Left colon (tissue), 2 donors: ENCODE measurements around the gene EID3. TPM values are rescaled to one million over a fixed set of nuclear protein-coding genes. Genes with fewer than 3 reads are reported as not detected.
"Not testable (repeated sequence)": the region's sequence is repeated elsewhere in the genome, so short reads cannot be mapped to it uniquely, and the experiment has no call there.

ENCODE experiments used
- ATAC-seq: fragments of 200-7000 bp; cut with Tn5 transposase; one replicate; pipeline ENCODE4 v1.9.1; 2020; ENCODE audit warnings: mild to moderate bottlenecking, moderate library complexity
- DNase-seq, 2 donors: peaks; one replicate each; pipeline ENCODE4 v3.0.0-alpha.2; 2020
- intact Hi-C, 2 donors: fragments of 100-400 bp; cut with DNase I in 1 of 2; cut with micrococcal nuclease in 1 of 2; formaldehyde crosslinking; loops; one replicate each; pipeline versions ENCODE4 v1.11.2 to v1.14.0; 2022; cut with DNase I, micrococcal nuclease
- total RNA-seq, 2 donors: library from RNA; stranded (reverse); fragmentation: NEBNext Ultra II Directional; extraction: Animal tissue kit (Norgen Biotek cat#: 25700); gene quantifications; one replicate each; pipeline ENCODE4 v1.2.1, GENCODE V29; 2021
- donor health status: DM: no; HTN: no; CAD: no.
- donor health status: DM: yes; HTN: yes; CAD: no.

EID3 gene
- total RNA-seq, 2 donors from 2014 or later, result 2.4 to 2.5 TPM

DNA sequence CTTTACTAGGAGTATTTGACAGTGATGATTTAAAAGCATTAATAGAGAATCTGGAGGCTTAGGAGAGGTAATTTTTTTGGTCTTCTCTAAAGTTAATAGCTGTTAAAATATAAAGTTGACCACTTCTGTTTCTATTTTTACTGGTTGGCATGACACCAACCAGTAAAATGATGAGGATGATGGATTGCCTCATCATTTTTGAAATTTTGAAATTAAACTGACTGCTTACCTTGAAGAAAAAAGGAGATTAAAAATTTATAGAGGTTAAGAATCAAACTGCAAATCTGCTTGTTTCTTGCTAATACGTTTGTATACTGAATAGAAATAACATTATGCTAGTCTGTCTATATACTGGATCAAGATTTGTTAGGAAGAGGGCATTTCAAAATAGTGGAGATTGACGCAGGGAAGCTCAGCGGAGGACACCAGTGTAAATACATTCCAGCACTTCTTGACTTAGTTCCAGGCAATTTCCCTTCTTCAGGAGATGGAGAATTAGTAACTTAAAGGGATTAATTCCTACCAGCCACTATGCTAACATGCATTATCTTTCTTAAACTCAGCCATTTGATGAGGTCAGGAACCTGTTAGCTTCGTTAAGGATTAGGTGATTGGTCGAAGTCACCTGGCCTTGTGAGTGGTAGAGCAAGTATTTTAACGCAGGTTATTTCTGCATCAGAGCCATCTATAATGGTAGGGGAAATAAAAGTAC lies 3.6 kb downstream of the EID3 start:
- ATAC-seq, result no peak
- intact Hi-C loops, result no loop called here

GRCh38 chr12:104307655-104308000 lies 4.1 kb downstream of the EID3 start:
- DNase-seq, result no peak
- intact Hi-C loops, result no loop called here
- no peak for ATAC-seq

More for the DNA sequence above, 3.6 kb downstream of the EID3 start:
- no peak for DNase-seq

- ATAC-seq (no peak), DNase-seq (no peak)
- intact Hi-C loops, result no loop called here
These were observed 6.0 kb downstream of the EID3 start for GRCh38 chr12:104309446-104309993.

GRCh38 chr12:104310751-104311633 lies 7.5 kb downstream of the EID3 start:
- ATAC-seq (no peak), DNase-seq (no peak)
- intact Hi-C loops, result no loop called here

GRCh38 chr12:104312202-104312601 lies 8.7 kb downstream of the EID3 start:
- intact Hi-C loops, result no loop called here
- DNase-seq (no peak), ATAC-seq (no peak)

GRCh38 chr12:104312654-104313053 lies 9.1 kb downstream of the EID3 start:
- ATAC-seq, result no peak
- no peak for DNase-seq
- intact Hi-C loops, result no loop called here

DNA sequence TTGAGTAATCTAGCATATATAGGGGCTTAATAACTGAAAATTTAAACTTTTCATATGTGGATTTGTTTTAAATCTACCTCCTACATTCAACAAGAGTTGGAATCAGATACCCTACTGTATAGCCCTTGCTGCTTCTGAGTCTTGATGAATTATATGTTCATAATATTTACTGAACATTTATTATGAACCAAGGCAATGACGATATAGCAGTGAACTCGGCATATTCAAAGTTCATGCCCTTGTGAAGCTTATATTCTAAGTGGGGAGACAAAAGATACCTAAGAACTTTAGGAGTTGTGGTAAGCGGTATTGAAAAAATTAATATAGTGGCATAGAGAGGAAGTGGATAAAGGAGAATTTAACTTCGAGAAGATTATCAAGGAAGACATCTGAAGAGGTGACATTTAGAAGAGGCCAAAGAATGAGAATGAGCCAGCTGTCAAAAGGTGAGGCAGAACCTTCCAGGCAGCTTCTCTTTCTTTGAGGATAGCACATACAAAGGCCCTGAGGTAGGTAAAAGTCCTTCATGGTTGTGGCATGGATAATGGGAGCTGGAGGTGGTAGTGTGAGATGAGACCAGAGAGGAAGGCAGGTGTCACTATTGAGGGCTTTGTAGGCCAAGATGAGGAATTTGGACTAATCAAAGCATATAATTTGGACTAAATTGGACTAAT lies 10.2 kb downstream of the EID3 start:
- intact Hi-C loops, result no loop called here
- ATAC-seq, result no peak
- DNase-seq, result no peak

DNA sequence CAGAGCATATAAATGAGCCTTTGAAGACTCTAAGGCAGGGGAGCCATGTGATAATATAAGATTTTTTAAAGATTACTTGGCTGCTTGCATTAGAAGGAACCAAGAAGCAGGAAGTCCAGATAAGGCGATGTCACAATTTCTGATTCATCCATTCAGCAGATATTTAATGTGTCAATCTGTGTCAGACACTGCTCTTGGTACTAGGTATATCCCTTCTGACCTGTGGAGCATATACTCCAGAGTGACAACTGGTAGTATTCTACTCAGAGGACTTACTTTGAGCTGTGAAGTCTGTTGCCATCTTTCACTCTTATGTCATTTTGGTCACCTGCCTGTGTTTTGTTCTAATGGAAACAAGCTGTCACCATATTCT lies 10.7 kb downstream of the EID3 start:
- DNase-seq (no peak), ATAC-seq (no peak)
- intact Hi-C loops, result no loop called here

- intact Hi-C loops, result no loop called here
- ATAC-seq, result no peak
- DNase-seq, result no peak
These were observed 12.0 kb downstream of the EID3 start for GRCh38 chr12:104315326-104316224.

- no peak for DNase-seq
- ATAC-seq, result no peak
- intact Hi-C loops, result no loop called here
These were observed 13.4 kb downstream of the EID3 start for GRCh38 chr12:104316936-104317335.

DNA sequence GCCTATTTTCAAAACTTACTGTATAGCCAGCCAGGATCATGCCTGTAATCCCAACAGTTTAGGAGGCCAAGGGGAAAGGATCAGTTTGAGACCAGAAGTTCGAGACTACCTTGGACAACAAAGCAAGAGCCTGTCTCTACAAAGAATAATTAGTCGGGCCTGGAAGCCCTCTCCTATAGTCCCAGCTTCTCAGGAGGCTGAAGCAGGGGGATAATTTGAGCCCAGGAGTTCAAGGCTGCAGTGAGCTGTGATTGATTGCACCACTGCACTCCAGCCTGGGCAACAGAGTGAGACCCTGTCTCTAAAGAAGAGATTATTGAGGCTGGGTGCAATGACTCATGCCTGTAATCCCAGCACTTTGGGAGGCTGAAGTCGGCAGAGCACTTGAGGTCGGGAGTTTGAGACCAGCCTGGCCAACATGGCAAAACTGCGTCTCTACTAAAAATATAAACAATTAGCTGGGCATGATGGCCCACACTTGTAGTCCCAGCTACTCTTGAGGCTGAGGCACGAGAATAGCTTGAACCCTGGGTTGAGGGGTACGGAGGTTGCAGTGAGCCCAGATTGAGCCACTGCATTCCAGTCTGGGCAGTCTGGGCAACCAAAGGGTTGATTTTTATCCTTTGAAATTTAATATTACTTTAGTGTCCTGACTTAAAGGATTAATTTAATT lies 14.1 kb downstream of the EID3 start:
- ATAC-seq (no peak), DNase-seq (no peak)
- intact Hi-C loops, result no loop called here

DNA sequence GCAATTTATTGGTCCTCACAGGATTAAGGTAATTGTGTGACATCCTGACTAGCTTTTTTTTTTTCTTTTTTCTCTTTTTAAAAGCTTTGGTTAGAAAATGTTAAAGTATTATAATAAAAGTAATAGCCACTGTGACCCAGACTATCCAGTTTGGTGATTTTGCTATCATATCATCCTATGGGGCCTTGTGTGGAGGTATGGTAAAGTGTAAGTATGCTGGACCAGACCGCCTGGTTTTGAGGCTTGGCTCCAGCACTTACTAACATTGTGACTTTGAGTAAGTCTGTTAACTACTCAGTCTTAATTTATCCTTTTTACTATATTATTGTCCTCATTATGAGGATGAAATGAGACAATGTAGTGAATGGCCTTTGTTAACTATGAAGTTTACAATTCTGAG lies 15.5 kb downstream of the EID3 start:
- intact Hi-C loops, result no loop called here

DNA sequence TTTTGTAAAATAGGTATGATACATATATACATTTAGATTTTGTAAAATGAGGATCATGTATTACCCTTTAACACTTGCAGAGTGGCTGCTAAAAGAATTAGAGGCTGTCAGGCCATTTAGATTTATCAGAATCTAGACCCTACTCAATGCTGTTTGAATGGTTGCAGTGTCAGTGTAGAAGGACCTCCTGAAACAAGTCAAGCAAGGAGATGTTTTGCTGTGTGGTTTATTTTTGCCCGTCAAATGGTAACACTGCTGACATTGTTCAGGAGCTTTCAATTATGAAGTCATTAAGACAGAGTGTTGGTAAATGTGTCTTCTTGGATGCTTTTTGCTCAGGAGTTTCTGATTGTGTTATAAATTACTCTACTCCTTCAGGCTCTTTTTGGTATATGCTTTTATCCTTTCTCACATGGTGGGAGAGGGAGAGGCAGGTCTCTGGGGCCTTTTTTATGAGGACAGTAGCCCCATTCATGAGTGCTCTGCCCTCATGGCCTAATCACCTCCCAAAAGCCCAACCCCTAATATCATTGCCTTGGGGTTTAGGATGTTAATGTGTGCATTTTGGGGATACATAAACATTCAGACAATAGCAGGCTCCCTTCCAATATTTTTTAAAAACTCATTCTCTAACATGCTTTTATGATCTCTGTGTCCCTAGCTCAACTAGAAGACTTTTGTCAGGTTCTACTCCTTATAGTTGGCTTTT lies 16.5 kb downstream of the EID3 start:
- DNase-seq (no peak), ATAC-seq (no peak)
- intact Hi-C loops, result no loop called here

More for the DNA sequence above, 15.5 kb downstream of the EID3 start:
- no peak for ATAC-seq
- DNase-seq, result no peak

DNA sequence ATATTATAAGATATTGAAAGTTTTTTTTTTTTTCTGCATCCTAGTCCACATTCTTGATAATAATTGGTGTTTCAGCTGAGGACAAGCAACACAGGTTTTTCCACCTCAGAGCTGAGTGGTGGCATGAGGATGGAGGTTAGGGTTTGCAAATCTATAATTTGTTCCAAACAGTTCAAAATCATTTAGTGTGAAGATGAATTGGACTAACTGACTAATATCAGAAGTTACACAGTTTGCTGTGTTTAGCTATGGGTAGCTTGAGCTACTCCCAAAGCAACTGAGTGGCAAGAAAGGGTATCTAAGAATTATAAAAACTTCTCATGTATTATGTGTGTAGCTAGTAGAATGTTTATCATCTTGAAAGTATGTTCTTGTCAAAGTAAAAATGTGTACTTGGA lies 17.1 kb downstream of the EID3 start:
- ATAC-seq, result no peak
- no peak for DNase-seq
- intact Hi-C loops, result no loop called here

DNA sequence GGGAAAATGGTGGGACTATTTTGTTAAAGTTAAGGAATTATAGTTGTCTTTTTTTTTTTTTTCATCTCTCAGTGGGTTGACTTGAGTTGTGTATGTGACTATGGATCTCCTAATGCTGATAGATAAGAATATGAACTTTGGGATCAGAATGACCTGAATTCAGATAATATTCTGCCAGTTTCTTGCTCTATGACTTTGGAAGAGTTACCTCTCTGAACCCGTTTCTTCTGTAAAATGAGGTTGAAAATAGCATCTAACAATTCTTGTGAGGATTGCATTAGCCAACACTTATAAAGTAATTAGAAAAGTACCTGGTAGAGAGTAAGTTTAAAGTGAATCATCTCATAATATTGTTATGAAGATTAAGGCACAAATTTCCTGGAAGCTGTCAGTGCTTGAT lies 18.4 kb downstream of the EID3 start:
- no peak for ATAC-seq
- DNase-seq, result no peak
- intact Hi-C loops, result no loop called here

GRCh38 chr12:104322533-104322932 lies 19.0 kb downstream of the EID3 start:
- ATAC-seq, DNase-seq, intact Hi-C loops: not testable (repeated sequence)

- intact Hi-C loops, result no loop called here
- DNase-seq, result no peak
- ATAC-seq, result no peak
These were observed 20.4 kb downstream of the EID3 start for GRCh38 chr12:104323899-104324298.
